ENCODE results near the gene LPGAT1.

DNA sequence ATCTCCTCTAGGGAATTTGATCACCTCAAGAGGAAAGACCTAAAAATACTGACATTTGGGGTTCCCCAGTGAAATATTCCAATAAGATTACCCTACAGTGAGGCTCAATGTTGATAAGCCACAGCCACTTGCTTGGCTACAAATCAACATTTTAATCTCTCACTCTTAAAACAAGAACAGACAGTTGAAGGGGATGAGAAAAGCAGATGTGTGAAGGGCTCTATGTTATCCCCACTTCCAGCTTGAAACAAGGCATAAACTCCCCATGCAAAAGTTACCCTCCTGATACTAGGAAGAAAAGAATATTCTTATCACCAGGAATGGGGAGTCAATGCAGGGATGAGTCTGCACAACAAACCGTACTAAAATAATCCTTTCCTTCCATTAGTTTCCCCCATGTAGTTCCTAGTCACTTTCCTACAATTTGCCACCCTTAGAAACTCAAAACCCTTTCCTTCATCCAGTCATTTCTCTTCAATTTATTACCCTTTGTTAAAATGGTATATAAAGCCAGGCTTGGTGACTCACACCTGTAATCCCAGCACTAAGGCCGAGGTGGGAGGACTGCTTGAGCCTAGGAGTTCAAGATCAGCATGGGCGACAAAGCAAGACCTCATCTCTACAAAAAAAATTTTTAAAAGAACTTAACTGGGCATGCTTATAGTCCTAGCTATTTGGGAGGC lies 29.5 kb downstream of the LPGAT1 start:
- TF ChIP-seq POLR2A (IDR thresholded peaks at IDR 0.05): no peak
- TF ChIP-seq CTCF (IDR thresholded peaks at IDR 0.05): no peak
- TF ChIP-seq EP300 (IDR thresholded peaks at IDR 0.05): no peak
